ENCODE measurements around the gene LRIT2. TPM values are rescaled to one million over a fixed set of nuclear protein-coding genes. Genes with fewer than 3 reads are reported as not detected.
A peak's percentile ranks its signal among the peaks of the same experiment; 100 is the strongest.
"Not testable (repeated sequence)": the region's sequence is repeated elsewhere in the genome, so short reads cannot be mapped to it uniquely, and the experiment has no call there.

LRIT2 gene
- total RNA-seq, 2 donors from 2014 or later = 0.06 TPM; not detected in 1

DNA sequence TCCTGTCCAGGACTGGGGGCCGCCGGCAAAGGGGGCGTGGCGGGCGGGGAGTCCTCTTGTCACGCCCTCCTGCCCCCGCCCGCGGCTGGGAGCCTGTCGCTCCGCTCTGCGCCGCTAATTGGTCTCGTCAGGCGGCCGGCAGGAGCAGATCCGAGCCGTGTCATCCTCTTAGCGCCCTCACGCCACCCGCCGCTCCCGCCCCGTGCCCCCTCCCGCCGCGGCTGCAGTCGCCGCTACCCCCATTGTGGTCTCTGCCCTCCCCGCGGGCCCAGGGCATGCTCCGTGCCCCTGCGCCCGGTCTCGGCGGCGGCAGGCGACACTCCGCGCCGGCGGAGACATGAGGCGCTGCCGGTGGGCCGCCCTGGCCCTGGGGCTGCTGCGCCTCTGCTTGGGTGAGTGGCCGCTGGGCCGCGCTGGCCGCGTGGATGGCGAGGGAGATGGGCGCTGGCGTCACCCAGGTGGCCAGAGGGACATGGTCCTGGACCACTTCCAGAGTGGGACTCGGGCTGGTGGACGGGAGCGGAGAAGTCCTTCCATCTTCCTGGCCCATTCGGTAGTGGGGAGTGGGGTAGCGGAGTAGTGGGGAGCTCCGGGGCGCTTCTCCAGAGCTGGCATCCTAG is 30.8 kb downstream of the LRIT2 start, which contains the start of gene CDHR1:
TSS of gene CDHR1 (plus strand) at position 114 of the 620 bp plus-strand sequence. CDS start at position 338, 224 bp downstream.
- DNase-seq (no peak), ATAC-seq (peak; percentile 72 to 75)
- intact Hi-C loops (cut with DNase I) = no loop called here

DNA sequence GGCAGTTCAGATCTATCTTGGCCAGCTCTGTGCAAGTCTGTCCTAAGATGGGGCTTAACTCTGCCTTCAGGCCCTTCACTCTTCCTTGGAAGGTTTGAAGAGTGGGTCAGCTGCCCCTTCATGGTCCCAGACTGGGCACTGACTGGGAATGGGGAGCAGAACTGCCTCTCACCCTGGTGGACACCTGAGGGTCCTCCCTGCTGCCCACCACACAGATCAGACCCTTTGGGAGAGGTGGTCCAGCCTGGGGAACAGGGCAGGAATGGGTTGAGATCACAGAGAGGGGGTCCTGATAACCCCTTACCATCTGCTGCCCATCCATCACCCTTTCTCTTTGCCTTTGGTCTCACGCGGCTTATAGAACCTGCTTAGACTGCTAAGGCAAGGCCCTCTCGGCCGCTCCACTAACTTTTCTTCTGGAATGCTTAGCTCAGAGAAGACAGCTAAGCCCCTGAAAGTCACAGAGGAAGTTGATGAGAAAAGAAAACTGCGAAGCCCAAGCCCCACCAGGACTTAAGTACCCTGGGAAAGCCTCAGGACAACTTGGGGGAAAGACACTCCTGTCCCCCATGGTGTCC is 31.4 kb downstream of the LRIT2 start:
- no peak for ATAC-seq
- no peak for DNase-seq
- intact Hi-C loops (cut with DNase I) = no loop called here

DNA sequence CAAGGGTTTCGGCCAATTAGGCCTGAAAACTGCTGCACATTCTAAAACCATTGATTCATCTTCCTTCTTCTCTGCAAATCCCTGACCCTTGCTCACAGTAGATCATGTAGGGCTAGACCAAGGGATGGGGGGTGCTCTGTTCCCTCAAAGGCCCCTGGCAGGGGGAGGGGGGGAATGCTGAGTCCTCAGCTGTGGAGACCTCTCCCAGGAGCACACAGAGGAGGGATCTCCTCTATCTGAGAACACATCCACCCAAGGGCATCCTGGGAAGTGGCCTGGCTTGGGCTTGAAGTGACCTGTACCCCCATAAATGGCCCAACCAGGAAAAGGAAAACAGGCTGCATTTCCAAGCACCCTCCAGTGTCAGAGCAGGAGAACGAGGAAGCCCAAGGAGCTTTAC is 32.0 kb downstream of the LRIT2 start:
- no peak for ATAC-seq
- intact Hi-C loops (cut with DNase I) = no loop called here
- no peak for DNase-seq

DNA sequence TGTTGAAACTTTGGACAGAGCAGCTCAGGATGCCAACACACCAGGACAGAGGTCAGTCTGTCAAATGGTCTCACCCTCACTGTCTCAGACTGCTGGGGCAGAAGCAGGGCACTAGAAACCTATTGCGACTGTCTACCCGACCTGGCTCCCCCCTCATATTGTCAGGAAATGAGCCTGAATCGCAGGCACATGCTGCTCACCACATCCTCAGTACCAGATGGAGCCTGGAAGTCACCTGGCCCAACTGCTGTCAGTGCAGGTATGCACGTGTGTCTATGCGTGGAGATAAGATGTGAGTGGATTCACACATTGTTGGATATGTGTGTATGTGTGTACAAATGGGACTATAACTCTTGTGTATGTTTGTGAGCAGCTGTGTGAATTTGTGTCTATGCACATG is 34.2 kb downstream of the LRIT2 start:
- ATAC-seq (no peak), DNase-seq (no peak)
- intact Hi-C loops (cut with DNase I) = no loop called here

DNA sequence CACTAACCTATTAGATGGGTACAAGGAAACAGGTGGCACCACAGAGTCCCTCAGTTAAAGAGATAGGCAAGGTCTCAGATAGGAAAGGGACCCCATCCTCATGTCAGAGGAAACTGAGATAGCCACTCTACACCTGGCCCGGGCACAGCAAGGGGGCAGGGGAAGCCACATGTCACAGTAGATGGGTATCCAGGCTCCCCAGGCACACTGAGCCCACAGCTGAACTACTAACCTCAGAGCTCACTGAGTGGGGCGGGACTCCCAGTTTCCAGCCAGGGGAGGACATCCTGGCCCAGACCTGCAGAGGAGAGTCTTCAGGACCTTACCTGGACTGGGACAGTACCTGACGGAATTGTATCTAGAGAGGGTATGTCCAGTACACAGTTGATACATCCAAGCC is 34.7 kb downstream of the LRIT2 start:
- intact Hi-C loops (cut with DNase I) = no loop called here
- DNase-seq = no peak
- no peak for ATAC-seq

DNA sequence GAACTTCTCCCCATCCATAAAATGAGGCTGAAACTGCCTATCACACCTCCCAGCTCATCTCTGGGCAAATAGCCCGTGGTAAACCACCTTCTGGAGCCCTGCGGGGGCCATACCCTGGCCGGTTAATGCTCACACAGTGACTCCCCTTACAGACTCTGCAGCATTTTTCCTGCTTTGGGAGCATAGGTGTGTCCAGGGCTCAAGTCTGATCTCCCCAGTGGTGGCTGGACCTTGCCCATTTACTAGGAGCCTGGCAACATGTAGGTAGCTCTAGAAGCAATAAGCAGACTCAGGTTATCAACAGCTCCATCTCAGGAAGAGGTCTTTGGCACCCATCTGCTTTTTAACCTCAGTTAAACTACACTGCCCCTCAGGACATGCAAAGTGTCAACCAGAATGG is 36.5 kb downstream of the LRIT2 start:
- intact Hi-C loops (cut with DNase I) = no loop called here
- DNase-seq (no peak), ATAC-seq (no peak)

DNA sequence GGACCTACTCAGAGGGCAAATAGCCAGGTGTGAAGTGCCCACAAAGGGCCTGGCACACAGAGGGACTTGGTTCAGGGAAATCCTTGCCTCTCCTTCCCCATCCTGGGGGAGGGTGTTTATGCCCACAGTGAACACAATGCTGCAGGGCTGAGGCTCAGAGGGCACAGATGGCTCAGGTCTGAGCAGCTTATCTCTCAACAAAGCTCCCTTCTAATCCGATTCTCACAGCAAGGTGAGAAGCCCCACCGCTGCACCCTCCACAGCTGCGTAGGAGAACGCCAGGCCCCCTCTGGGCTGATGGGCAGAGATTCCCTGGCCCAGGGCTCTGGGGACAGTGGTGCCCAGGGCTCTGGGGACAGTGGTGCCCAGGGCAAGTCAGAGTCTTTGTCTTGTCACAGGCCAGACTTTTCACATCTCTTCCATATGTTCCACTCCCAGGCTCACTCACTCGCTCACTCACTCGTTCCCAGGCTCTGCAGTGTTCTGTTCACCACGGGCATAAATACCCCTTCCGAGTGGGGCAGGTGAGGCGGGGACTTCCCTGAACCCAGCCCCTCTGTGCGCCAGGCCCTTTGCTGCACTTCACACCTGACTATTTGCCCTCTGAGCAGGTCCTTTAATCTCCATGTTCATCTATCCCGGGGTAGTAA is 39.7 kb downstream of the LRIT2 start:
- intact Hi-C loops (cut with DNase I) = no loop called here
- DNase-seq (no peak), ATAC-seq (no peak)

DNA sequence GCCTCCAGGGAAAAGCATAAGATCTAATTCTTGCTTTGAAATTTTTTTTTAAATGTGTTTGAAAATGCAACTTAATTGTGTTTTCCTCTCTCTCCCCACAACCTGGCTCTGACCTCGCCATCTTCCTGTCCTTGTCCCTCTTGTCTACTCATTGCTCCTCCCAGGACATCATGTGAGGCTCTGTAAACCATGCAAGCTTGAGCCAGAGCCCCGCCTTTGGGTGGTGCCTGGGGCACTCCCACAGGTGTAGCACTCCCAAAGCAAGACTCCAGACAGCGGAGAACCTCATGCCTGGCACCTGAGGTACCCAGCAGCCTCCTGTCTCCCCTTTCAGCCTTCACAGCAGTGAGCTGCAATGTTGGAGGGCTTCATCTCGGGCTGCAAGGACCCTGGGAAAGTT is 40.8 kb downstream of the LRIT2 start:
- DNase-seq = no peak
- intact Hi-C loops (cut with DNase I) = no loop called here
- ATAC-seq = no peak

DNA sequence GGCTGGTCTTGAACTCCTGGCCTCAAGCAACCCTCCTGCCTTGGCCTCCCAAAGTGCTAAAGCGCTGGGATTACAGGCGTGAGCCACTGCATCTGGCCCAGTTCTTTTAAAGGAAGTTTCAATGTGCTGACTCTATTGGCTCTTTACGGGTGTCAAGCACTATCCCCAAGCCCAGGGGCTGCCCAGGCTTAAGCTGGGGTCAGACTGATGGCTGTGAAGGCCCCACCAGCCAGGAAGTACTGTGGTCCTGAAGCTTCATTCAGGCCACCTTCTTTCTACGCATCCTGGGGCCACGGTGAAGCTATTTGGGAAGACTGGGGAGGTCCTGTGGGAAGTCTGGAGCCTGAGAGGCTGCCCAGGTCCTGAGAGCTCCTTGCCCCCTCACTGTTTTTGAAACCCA is 43.7 kb downstream of the LRIT2 start:
- DNase-seq = no peak
- no peak for ATAC-seq
- intact Hi-C loops (cut with DNase I) = no loop called here

DNA sequence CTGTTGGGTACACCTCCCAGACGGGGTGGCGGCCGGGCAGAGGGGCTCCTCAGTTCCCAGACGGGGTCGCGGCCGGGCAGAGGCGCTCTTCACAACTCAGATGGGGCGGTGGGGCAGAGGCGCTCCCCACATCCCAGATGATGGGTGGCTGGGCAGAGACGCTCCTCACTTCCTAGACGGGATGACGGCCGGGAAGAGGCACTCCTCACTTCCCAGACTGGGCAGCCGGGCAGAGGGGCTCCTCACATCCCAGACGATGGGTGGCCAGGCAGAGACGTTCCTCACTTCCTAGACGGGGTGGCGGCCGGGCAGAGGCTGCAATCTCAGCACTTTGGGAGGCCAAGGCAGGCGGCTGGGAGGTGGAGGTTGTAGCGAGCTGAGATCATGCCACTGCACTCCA is 45.0 kb downstream of the LRIT2 start:
- ATAC-seq; DNase-seq; intact Hi-C loops (cut with DNase I): not testable (repeated sequence)

DNA sequence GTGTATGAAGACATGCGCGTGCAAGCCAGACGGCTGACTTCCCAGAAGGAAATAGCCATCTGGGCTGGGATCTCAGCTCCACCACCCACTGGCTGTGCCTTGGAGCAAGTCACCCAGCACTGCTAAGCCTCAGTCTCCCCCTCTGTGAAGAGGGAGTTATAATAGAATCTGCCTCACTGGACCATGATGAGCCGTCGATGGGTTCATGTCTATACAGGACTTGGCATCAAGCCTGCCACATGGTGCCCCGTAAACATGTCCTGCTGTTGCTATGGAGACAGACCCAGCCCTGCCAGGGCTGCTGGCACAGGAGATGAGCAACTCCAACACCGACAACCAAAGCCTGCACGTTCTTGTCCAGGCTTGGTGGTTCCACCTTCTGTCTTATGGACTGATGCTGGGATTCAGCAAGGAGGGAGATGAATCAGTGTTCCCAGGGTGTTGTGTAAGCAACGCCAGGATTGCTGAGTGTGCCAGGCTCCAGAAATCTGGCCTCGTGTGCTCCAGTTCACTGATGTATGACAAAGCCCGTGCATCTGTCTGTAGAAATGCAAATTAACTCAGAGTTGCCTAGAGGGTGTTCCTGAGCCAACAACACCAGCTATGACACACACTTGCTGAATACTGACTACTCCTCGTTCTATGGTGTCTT is 46.2 kb downstream of the LRIT2 start:
- DNase-seq = no peak
- intact Hi-C loops (cut with DNase I) = no loop called here
- peak in 1 of 2 donors; percentile 55 for ATAC-seq

DNA sequence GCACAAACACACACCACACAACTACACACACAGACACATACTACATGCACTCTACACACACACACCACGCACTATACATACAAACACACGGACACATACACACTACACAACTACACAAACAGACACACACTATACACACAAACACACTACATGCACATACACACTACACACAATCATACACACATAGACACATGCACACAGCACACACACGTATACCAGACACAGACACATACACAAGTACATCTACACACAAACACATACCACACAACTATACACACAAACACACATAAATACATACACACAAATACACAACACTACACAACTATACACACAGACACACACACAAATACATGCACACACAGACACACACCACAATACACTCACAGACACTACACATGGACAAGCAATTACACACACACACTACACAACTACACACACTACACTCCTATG is 47.2 kb downstream of the LRIT2 start:
- DNase-seq (no peak), ATAC-seq (no peak)
- intact Hi-C loops (cut with DNase I) = no loop called here

DNA sequence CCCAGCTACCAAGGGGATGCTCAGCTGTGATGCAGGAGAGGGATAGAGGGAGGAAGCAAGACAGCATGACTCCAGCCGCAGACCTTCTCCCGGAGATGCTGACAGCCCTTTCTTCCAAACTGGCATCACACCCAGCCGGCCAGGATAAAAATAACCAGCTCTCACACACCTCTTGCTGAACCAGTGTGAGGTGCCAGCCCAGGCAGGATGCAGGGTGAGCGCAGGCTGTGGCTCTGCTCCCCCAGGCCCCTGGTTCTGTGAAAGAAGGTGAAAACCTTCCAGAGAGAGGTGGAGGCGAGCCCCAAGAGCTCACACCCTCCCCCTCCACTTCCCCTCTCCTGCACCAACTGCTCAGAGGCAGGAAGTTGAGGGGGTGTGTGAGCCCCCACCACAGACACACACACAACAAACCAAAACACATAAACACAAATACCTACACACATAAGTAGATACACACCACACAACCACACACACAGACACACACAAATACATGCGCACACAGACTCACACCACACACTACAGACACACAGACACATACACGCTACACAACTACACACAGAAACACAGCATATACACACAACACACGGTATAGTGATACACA is 47.7 kb downstream of the LRIT2 start:
- DNase-seq (no peak), ATAC-seq (peak; percentile 84 to 93)
- intact Hi-C loops (cut with DNase I) = no loop called here

DNA sequence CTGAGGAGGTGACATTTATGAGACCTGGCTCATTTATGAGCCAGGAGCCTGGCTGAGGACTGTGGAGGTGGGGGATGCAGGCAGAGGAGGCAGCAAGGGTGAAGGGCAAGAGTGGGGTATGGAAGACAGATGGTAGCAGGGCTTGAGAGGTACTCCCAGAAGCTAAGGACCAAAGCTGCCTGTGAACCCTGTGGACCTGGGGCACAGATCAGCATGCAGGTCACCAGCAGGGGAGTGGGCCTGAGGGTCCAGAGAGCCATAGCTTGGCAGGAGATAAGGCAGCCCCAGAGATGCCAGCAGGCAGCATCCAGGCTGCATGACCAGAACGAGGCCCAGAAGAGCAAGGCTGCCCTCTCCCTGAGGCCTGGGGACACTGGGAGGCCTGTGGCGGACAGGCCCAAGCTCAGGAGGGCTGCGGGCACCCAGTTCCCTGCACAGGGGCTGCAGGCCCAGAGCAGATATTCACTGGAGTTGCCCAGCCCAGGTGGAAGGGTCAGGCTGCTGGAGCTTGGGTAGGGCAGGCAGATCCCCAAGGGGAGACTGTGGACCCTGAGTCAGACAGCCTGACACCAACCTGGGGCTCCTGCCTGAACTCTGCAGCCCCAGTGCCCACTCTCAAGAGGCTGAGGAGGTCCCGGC is 48.4 kb downstream of the LRIT2 start:
- intact Hi-C loops (cut with DNase I) = no loop called here
- ATAC-seq (no peak), DNase-seq (no peak)

DNA sequence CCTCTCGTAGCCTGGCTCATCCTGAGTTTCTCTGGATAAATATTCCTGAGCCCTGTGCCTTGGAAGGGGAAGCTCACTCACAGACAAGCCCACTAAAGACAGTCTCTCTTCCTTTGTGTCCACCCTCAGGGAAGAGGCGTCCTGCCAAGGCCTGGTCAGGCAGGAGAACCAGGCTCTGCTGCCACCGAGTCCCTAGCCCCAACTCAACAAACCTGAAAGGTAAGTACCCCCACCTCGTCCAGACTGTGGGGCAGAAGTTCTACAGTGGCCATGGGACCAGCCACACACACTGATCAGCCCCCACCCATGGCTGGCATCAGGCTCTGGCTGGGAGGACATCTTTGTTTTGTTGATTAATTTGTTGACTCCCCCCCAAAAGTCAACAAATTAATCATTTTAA is 49.0 kb downstream of the LRIT2 start:
- DNase-seq (no peak), ATAC-seq (no peak)
- intact Hi-C loops (cut with DNase I) = no loop called here

DNA sequence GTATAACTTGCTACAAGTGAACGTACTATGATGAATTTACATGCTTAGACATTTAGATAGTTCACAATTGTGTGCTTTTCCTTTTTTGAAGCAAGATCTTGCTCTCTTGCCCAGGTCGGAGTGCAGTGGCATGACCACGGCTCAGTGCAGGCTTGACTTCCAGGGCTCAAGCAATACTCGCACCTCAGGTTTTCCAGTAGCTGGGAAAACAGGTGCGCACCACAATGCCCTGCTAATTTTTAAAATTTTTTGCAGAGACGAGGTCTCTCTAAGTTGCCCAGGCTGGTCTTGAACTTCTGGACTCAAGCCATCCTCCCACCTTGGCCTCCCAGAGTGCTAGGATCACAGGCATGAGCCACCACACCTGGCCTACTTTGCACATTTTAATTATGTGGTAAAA is 49.9 kb downstream of the LRIT2 start:
- DNase-seq (no peak), ATAC-seq (no peak)
- intact Hi-C loops (cut with DNase I) = no loop called here

DNA sequence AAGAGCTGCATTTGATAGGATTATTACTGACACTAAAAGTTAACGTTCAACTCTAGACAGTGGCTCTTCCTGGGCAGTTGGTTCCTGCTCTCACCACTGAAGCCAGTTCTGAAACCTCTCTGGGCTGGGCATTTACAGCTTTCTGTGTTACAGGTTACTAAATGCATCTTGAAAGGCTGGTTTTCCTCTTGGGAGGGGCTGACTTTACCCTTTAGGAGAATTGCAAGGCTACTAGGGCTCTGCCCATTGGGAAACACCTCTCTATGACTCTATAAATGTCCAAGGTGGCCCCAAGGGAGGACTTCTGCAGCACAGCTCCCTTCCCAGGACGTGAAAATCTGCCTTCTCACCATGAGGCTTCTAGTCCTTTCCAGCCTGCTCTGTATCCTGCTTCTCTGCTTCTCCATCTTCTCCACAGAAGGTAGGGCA is 51.8 kb downstream of the LRIT2 start, which contains the start of gene GPR15LG:
TSS of gene GPR15LG (plus strand) at position 301 of the 429 bp plus-strand sequence. CDS start at position 352, 51 bp downstream.
- ATAC-seq = no peak
- no peak for DNase-seq
- intact Hi-C loops (cut with DNase I) = no loop called here

DNA sequence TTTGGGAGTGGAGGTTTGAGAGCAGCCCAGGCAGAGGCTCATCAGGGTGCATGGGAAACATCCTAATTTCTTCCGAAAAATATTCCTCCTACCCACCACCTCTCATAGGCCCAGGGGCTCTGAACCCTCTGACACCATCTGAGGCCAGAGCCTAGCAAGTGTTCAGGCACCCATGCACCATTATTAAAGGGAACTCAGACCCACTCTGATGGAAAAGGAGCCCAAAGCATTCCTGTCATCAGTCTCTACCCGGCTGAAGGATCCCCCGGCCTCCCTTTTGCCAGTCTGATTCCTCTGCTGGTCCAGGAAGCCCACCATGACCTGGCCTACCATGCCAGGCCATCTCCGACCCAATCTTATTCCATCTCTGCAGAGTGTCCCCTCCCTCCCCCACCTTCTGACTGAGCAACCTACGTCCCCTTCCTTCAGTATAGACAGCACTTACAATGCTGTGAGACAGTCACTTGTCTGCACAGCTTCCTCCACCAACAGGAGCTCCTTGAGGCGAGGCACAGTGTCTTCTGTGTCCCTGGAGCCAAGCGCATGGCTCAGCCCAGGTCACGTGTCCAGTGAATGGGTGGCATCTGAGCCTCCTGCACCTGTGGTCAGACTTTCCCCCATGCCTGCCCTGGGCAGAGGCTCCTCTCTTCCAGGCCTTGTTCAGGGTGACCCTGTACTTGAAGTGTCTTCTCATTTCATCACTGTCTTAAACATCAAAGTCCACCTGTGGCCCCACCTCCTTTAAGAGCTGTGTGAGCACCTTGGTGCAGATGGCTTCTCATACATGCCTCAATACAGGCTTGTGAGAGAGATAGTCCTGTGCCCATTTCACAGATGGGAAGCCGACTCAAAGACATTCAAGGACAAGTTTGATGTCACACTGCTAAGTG is 52.6 kb downstream of the LRIT2 start:
- ATAC-seq = no peak
- intact Hi-C loops (cut with DNase I) = no loop called here
- no peak for DNase-seq
